ENCODE results near the gene LRRC3. TPM values are rescaled to one million over a fixed set of nuclear protein-coding genes. Genes with fewer than 3 reads are reported as not detected.

LRRC3 gene
- total and polyA plus RNA-seq, 12 donors: 0.67 to 3.2 (median 1.9) TPM

DNA sequence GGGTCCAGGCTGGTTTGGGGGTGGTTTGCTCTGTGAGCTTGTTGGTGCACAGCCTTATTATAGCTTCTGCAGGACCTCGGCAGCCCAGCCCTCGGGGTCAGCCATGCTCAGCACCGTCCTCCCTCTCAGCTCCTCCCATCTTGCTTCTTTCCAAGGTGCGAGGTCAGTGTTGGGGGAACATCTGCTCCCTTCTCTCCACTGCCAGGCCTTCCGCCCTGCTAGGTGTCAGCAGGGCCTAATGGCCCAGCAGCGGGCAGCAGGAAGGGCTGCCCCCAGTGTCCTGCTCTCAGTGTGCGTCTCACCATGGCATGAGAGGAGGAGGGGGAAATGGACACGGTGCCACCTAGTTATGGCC lies 36.5 kb upstream of the LRRC3 start:
- no peaks in the 10 kb centered on the region for H3K9me3 ChIP-seq (replicated peaks in 1 of 3)
- WGBS, 4 donors: 84 to 96% (median 93%) methylated on average over 5 to 8 of the region's 8 CpGs
- H3K4me1 ChIP-seq (replicated peaks in 1 of 2): no peaks in the 10 kb centered on the region
- no peaks in the 10 kb centered on the region for H3K36me3 ChIP-seq (replicated peaks in 1 of 2)
- H3K27me3 ChIP-seq: no peaks in the 10 kb centered on the region
- H3K4me3 ChIP-seq: no peak overlapping the region
- no peak overlapping the region for H3K27ac ChIP-seq
- no peak for TF ChIP-seq POLR2A (IDR thresholded peaks at IDR 0.05)
- TF ChIP-seq, protein P1, sequence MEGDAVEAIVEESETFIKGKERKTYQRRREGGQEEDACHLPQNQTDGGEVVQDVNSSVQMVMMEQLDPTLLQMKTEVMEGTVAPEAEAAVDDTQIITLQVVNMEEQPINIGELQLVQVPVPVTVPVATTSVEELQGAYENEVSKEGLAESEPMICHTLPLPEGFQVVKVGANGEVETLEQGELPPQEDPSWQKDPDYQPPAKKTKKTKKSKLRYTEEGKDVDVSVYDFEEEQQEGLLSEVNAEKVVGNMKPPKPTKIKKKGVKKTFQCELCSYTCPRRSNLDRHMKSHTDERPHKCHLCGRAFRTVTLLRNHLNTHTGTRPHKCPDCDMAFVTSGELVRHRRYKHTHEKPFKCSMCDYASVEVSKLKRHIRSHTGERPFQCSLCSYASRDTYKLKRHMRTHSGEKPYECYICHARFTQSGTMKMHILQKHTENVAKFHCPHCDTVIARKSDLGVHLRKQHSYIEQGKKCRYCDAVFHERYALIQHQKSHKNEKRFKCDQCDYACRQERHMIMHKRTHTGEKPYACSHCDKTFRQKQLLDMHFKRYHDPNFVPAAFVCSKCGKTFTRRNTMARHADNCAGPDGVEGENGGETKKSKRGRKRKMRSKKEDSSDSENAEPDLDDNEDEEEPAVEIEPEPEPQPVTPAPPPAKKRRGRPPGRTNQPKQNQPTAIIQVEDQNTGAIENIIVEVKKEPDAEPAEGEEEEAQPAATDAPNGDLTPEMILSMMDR (IDR thresholded peaks at IDR 0.05): no peak
- peak in 1 of 7 donors; percentile 1 for DNase-seq
- intact Hi-C loops (cut with DNase I): no loop called here

- H3K4me1 ChIP-seq (replicated peaks in 1 of 2): no peaks in the 10 kb centered on the region
- WGBS, 4 donors: 90 to 100% (median 96%) methylated on average over 3 of the region's 3 CpGs
- no peaks in the 10 kb centered on the region for H3K36me3 ChIP-seq (replicated peaks in 1 of 2)
- H3K4me3 ChIP-seq: no peak overlapping the region
- peak in 1 of 7 donors; percentile 3 for DNase-seq
- TF ChIP-seq POLR2A (IDR thresholded peaks at IDR 0.05): no peak
- H3K27ac ChIP-seq: no peak overlapping the region
- intact Hi-C loops (cut with DNase I): no loop called here
- H3K9me3 ChIP-seq (replicated peaks in 1 of 3): no peaks in the 10 kb centered on the region
- H3K27me3 ChIP-seq: no peaks in the 10 kb centered on the region
Observed at GRCh38 chr21:44419679-44420078, 35.6 kb upstream of the LRRC3 start.

GRCh38 chr21:44420416-44421205 lies 34.7 kb upstream of the LRRC3 start:
- no peak for TF ChIP-seq POLR2A (IDR thresholded peaks at IDR 0.05)
- TF ChIP-seq, protein P1 (IDR thresholded peaks at IDR 0.05): no peak

DNA sequence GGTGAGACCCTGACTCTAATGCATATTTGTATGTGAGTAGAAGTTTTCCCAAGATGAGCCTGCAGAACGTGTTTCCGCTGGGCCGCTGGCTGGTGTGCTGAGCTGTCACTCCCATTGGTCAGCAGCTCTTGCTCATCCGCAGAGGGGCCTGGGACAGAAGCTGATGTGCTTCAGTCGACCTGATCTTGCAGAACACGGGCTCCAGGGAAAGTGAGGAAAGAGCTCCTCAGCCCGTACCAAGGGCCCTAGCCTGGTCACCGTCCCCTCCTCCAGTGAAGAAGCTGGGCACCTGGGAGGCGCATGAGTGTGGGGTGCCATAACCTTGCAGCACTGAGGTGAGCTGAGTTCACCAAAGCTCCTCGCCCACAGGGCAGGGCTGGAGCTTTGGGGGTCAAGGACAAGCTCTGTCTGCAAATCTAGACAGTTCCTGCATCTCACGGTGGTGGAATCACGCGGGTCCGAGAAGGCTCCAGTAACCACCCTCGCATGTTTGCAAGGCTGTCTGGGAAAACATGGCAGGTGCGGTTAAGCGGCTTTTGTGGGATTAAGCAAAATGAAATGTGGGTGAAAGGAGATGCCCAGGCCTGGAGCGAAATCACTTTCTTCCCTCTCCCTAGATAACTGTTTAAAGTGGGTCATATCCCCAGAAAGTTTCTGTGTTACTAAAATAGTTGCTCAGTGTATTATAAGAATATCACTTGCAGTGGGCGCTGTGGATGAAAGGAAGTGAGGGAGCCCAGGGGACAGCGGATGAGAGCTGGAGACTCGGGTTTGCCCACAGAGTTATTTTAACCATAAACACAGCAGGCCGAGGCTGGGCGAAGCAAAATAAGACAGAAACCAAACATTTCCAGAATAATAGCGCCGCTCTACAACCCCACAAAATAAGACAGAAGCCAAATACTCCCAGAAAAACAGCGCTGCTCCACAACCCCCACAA lies 33.1 kb upstream of the LRRC3 start:
- Histone ChIP-seq H3K27me3 (no peaks in the 10 kb centered on the region), H3K27ac (no peak overlapping the region), H3K4me3 (no peak overlapping the region), H3K36me3 (replicated peaks in 1 of 2) (no peaks in the 10 kb centered on the region), H3K4me1 (replicated peaks in 1 of 2) (no peaks in the 10 kb centered on the region), H3K9me3 (replicated peaks in 1 of 3) (no peaks in the 10 kb centered on the region)
- peak in 3 of 7 donors; percentile 2 to 5 (median 5) for DNase-seq
- intact Hi-C loops (cut with DNase I): no loop called here
- WGBS, 4 donors: 84 to 88% (median 86%) methylated on average over 15 to 25 of the region's 26 CpGs
- TF ChIP-seq POLR2A (IDR thresholded peaks at IDR 0.05): no peak
- TF ChIP-seq, protein P1 (IDR thresholded peaks at IDR 0.05): no peak

More at GRCh38 chr21:44420416-44421205, 34.7 kb upstream of the LRRC3 start:
- 79 to 89% (median 85%) methylated on average over 9 to 14 of the region's 14 CpGs for WGBS, 4 donors
- no peak overlapping the region for H3K27ac ChIP-seq
- no peaks in the 10 kb centered on the region for H3K27me3 ChIP-seq
- no peaks in the 10 kb centered on the region for H3K9me3 ChIP-seq (replicated peaks in 1 of 3)
- DNase-seq: peak in 3 of 7 donors; percentile 3 to 5 (median 3)
- H3K36me3 ChIP-seq (replicated peaks in 1 of 2): no peaks in the 10 kb centered on the region
- H3K4me3 ChIP-seq: no peak overlapping the region
- intact Hi-C loops (cut with DNase I): no loop called here
- H3K4me1 ChIP-seq (replicated peaks in 1 of 2): no peaks in the 10 kb centered on the region

Measured in adrenal gland (tissue), 12 donors.